ENCODE results near the gene SLC66A1.

The SLC66A1 gene

GRCh38 chr1:19325958-19326747 lies 14.0 kb downstream of the SLC66A1 start:
- no peak for FAIRE-seq

GRCh38 chr1:19326748-19327065 lies 14.6 kb downstream of the SLC66A1 start:
- no peak for FAIRE-seq

- FAIRE-seq, result no peak
Observed at GRCh38 chr1:19327301-19327700, 15.2 kb downstream of the SLC66A1 start.

DNA sequence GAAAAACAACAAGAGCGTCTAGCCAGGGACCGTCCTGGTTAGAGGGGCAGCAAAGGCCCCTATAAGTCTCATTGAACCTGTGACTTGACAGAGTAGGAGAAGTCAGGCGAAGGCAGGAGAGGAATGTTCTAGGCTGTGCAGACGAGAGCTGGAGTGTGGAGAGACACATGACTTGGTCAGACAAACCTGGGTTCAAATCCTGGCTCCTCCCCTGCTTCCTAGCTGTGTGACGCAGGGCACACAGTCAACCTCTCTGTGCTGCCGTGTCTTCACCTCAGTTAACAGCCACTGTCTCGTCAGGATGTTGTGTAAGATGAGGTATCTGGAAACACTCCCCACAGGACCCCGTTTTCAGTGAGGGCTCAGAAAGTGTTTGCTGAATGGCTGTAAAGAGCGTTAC lies 15.6 kb downstream of the SLC66A1 start:
- FAIRE-seq, result no peak

DNA sequence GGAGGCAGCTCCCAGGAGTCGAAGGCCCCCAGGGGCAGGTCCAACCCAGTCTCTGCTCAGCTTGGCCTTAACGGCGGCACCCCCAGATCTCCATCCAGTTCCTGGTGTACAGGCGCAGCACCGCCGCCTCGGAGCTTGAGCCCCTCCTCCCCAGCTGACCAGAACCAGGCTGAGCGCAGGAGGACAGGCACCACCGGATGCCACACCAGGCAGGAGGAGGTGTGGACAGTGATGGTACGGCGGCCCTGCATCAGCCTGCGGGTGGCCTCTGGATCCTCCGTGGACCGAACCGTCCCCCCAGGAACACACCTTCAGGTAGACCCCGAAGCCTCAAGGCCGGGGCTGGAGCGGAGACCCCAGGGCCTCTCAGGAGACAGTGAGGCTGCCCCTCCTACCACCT lies 16.4 kb downstream of the SLC66A1 start:
- FAIRE-seq, result no peak

GRCh38 chr1:19329188-19329587 lies 17.1 kb downstream of the SLC66A1 start:
- FAIRE-seq, result no peak

DNA sequence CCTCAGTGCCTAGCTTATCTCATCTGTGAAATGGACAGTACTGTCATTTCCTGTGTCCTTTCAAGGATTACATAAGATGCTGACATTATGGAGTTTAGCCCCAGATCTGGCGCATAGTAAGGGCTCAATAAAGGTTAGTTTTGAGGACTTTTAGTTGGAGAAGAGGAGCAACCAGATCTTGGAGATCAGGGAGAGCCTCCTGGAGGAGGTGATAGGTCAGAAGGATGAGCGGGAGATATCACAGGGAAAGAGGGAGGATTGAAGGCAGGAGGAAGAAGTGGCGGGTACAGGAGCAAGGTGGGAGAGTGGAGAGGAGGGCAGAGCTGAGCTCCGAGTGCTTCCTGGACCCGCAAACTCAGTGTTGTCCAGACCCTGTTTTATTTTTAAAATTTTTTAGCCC lies 17.5 kb downstream of the SLC66A1 start:
- no peak for FAIRE-seq

- FAIRE-seq, result no peak
Observed at GRCh38 chr1:19330449-19331135, 18.5 kb downstream of the SLC66A1 start.

GRCh38 chr1:19331262-19331878 lies 19.2 kb downstream of the SLC66A1 start:
- FAIRE-seq, result no peak

GRCh38 chr1:19332832-19333231 lies 20.7 kb downstream of the SLC66A1 start:
- no peak for FAIRE-seq

DNA sequence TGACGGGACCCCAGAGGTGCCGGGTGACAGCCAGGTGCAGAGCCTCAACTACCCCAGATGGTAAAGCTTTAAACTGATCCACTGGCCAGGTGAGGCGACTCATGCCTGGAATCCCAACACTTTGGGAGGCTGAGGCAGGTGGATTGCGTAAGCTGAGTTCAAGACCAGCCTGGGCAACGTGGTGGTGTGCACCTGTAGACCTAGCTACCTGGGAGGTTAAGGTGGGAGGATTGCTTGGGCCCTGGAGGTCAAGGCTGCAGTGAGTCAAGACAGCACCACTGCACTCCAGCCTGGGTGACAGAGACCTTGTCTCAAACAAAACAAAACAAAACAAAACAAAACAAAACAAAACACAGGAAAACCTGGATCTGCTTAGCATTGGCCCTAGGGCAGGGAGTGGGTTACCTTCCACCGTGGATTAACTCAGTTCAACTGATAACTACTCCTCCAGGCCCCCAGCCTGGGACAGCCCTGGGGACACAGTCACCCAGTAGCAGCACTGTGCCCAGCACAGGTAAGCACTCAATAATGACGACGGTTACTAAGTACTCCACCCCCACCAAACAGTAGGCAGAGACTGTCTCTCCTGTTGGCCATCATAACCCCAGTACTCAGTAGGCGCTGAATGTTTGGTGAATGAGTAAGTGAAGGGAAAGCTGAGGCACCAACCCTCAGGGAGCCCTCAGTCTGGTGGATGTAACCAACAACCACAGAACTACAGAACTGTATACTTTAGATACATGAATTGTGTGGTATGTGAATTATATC lies 21.6 kb downstream of the SLC66A1 start:
- no peak for FAIRE-seq

DNA sequence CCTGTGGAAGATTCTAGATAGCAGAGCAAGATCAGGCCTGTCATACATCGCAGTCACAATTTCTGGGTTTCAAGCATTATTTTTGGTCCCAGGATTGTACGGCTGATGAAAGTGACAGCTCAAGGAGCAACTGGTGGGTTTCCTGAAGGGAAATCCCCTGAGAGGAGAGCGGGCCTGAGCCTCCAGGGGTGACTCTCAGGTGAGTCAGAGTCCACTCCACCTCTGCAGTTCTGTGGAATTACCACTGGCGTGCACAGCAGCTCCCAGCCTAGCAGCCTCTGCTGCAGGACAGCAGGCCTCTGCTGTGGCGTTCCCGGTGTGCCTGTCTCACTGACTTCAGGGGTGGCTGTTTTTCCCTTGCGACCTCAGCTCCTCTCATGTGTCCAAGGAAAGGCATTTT lies 24.4 kb downstream of the SLC66A1 start:
- FAIRE-seq, result no peak

DNA sequence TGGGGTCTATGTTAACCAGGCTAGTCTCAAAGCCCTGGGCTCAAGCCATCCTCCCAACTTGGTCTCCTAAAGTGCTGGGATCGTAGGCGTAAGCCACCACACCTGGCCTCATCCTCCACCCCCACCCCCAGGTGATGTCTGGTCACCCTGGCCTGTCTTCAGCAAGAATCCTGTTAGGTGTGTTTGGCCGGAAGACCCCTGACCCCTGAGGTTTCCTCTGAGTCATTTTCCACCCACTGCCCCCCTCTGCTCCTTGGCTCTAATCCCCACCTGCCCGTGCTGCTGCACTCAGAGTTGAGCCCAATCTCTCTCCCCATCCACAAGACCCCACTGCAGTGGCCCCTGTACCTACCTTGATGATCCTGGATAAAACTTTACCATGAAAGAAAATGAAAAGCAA lies 25.2 kb downstream of the SLC66A1 start:
- FAIRE-seq, result no peak

- FAIRE-seq, result no peak
Observed at GRCh38 chr1:19338323-19338762, 26.2 kb downstream of the SLC66A1 start.

DNA sequence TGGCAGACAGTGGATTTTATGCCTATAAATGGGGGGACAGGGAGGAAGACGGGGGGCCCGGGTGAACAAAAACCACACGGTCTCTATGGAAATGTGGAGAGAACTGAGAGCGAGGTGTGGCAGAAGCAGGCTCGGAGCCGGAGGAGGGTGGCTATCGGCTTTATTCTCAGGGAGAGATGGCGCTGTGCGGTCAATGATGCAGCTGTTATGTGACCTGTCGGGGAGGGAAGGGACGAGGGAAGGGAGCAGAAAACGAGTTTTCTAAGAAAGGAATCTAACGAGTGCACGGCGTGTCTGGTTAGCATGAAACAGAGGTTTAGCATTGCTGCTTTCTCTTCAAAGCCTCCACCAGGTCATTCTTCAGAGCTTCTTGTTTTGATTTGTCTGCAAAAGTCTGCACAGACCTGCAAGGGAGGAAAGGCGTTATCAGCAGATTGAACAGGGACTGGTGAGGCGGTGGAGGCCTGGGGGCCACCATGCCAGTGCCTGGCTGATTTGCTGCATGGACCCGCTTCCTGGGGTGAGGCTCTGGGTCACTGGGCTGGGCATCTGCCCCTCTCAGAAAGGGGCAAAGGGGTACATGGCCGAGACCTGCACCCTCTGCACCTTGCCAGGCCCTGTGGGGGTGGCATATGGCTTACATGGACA lies 27.2 kb downstream of the SLC66A1 start:
- no peak for FAIRE-seq

GRCh38 chr1:19340387-19340937 lies 28.3 kb downstream of the SLC66A1 start:
- no peak for FAIRE-seq

DNA sequence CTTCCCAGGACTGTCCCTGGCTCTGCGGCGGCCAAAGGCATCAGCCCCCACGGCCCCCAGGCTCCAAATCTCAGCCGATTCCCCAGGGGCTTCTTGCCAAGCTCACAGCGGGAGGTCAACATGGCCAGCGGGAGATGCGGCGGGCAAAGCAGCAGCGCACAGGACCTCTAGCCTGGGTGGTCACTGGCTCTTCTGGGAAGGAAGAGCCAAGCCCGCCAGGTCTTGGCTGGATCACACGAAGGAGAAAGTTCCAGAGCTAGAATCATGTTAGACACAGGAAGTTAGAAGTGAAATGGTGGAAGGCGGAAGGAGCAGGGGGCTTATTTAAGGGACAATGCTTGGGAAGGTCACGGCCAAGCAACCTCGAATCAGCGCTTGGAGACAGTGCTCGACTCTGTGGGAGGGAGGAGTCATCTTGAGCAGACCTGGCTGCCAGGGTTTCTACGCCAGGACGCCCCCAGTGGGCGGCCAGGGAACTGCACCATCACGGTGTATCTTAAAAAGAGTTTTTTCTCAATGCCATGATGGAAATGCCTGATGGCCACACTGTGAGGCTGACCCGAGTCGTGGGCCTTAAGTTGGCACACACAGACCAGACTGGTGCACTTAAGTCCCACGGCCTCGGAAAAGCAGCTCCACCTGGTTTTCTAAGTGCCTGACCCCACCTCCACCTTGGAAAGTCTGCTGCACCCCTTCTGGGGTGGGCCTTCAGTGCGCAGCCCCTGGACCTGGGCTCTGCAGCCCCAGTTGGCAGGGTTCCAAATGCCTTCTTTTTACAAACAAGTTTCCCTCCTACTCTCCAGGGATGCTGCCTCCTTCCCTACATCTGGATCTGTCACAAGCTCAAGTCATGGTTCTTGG lies 29.3 kb downstream of the SLC66A1 start:
- FAIRE-seq, result no peak

DNA sequence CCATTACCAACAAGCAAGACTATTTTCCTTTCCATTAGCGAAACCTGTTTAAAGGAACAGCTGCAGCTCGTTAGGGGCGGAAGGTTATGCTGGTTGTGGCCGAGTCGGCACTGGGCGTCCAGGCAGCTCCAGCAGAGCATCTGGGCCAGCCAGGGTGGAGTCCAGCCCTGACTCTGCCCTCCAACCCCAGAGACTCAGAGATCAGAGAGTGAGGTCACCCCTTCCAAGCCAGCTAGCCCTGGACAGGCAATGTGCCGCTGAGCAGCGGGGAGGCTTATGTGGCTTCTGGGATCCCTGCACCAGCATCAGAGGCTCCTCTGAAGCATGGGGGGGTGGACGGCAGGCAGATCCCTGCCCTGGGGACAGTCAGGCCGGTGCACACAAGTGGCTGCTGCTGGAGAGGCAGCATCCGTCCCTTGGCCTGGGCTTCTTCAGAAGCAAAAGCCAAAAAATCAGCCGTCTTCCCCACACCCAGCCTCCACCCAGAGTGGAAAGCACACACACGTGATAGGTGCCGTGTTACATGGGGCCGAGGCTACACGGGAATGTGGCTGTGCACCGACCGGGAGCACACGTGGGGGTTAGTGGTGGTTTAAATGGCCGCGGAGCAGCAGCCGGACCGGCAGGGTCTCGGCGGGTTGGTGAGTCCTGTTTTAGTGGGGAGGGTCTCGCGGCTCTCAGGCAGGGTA lies 30.1 kb downstream of the SLC66A1 start:
- FAIRE-seq, result no peak

DNA sequence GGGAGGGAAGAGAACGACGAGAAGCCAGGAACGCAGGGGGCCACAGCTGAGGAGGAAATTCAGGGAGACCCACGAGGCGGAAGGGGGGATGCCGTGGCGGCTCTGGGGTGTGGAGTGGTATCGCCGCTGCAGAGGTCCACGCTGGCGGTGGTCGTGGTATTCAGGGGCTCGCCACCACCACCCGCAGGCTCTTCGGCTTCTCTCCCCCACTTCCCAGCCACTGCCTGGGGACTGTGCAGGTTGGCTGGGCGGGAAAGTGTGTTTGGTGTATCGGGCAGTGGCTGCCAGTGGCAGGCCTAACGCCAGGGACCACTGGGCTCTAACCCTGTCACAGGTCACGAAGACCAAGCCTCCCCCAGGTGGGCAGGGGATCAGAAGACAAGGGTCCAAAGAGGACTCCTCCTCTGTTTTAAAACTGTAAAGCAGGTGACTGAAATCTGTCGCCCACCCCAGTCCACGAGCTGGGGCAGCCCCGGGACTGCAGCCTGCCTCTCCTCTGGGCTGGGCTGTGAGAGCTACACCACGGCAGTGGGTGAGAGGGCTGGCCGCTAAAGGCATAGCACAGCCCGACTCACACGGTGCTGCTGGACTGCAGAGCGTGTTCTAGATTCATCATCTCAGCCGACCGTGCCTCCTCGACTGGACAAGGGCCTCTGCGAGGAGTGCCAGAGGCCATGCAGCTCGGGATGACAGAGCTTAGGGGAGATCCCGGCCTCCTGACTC lies 30.9 kb downstream of the SLC66A1 start:
- FAIRE-seq, result no peak
